ENCODE data around the gene PWP1. TPM values are rescaled to one million over a fixed set of nuclear protein-coding genes. Genes with fewer than 3 reads are reported as not detected.

PWP1 gene
- total and polyA plus RNA-seq, 10 of the 15 experiments (the other 5 are each of a cell fraction or from before 2014, with no cell fraction given), result 42.4 to 283 (median 84.6) TPM

DNA sequence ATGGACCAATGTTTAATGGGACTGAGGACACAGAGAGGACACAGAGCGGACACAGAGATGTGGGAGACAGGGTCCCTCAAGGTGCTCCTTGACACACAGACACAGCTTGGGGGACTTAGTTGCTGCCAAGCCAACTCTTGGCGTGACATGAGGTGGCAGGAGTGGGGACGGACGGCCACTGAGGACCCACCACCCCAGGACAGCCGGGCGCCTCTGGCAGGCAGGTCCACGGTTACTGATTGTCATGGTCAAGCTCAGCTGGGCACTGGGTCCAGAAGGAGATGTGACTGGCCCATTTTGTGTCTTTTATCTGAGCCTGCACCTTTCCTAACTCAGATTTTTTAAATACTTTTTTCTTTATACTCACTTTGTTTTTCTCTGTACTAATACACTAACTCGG, 15.7 kb upstream of the PWP1 start:
- FAIRE-seq (no peak), DNase-seq (ENCODE audit: low read depth, low spot score) (no peak), ATAC-seq (no peak)
- H3K9me3 ChIP-seq (replicated peaks; ENCODE audit: control insufficient read depth, insufficient read depth, low read length), result no peaks in the 10 kb centered on the region
- H3K27ac ChIP-seq (ENCODE audit: control insufficient read depth, insufficient read depth), result no peak overlapping the region
- intact Hi-C loops (cut with micrococcal nuclease; ENCODE audit: unreplicated experiment) (loop anchor here (10.0 kb wide), 1 partner anchor 525 kb away; no protein-coding TSS in a partner anchor), in situ Hi-C loops (cut with MboI) (no loop called here)
- no peaks in the 10 kb centered on the region for H4K20me1 ChIP-seq (ENCODE audit: control insufficient read depth, insufficient read depth)
- H3K27me3 ChIP-seq (replicated peaks in 1 of 2; ENCODE audit: control insufficient read depth in 2 of 2, insufficient read depth in 2 of 2, low read length in 1 of 2), result peaks cover 5% of the 10 kb centered on the region in 2 experiments; a peak in 2 of 4 replicates
- H3K9ac ChIP-seq (ENCODE audit: control insufficient read depth, insufficient read depth, low read length), result no peak overlapping the region
- H3K4me1 ChIP-seq (ENCODE audit: control insufficient read depth, insufficient read depth, low read length), result no peaks in the 10 kb centered on the region
- ChIA-PET RAD21 (ENCODE audit: unreplicated experiment) (no interaction called here), CTCF (interaction anchor here (0.6 to 1.3 kb wide), 5 partner anchors 9 to 1758 kb away, joined by 3 to 4 read pairs (median 3); no protein-coding TSS in a partner anchor), POLR2A (no interaction called here), SMC1A (ENCODE audit: uncharacterized antibody, unreplicated experiment) (no interaction called here)
- H3K79me2 ChIP-seq (ENCODE audit: control insufficient read depth, insufficient read depth, low read length), result no peaks in the 10 kb centered on the region
- H3K4me3 ChIP-seq, result no peak overlapping the region
- no peak overlapping the region for H3K4me2 ChIP-seq (ENCODE audit: control insufficient read depth, insufficient read depth)
- 42% methylated on average over 8 of the region's 8 CpGs for WGBS (ENCODE audit: insufficient coverage, insufficient replicate concordance, low lambda C conversion rate, missing lambda C conversion rate)
- BruUV-seq (replicated peaks), result no TSS peak
- H2AFZ ChIP-seq (ENCODE audit: control insufficient read depth, low read depth, low read length), result no peak overlapping the region
- no peaks in the 10 kb centered on the region for H3K36me3 ChIP-seq (ENCODE audit: control insufficient read depth in 2 of 2, insufficient read depth in 2 of 2, low read length in 1 of 2)
- TF ChIP-seq NR2C1 (IDR thresholded peaks at IDR 0.05), result no peak
- no peak for TF ChIP-seq WRNIP1 (IDR thresholded peaks at IDR 0.05; ENCODE audit: borderline replicate concordance, low read depth, low read length)
- TF ChIP-seq KAT2A (conservative IDR thresholded peaks at IDR 0.05; ENCODE audit: control insufficient read depth, low read depth, low read length), result no peak
- no peak for TF ChIP-seq BRCA1 (IDR thresholded peaks at IDR 0.05; ENCODE audit: low read depth, low read length)
- TF ChIP-seq RAD51 (IDR thresholded peaks at IDR 0.05), result no peak
- TF ChIP-seq BACH1 (IDR thresholded peaks at IDR 0.05; ENCODE audit: borderline replicate concordance), result no peak
- TF ChIP-seq TCF3 (IDR thresholded peaks at IDR 0.05; ENCODE audit: borderline replicate concordance, insufficient read depth, low read depth, low read length), result no peak
- TF ChIP-seq, protein P1, sequence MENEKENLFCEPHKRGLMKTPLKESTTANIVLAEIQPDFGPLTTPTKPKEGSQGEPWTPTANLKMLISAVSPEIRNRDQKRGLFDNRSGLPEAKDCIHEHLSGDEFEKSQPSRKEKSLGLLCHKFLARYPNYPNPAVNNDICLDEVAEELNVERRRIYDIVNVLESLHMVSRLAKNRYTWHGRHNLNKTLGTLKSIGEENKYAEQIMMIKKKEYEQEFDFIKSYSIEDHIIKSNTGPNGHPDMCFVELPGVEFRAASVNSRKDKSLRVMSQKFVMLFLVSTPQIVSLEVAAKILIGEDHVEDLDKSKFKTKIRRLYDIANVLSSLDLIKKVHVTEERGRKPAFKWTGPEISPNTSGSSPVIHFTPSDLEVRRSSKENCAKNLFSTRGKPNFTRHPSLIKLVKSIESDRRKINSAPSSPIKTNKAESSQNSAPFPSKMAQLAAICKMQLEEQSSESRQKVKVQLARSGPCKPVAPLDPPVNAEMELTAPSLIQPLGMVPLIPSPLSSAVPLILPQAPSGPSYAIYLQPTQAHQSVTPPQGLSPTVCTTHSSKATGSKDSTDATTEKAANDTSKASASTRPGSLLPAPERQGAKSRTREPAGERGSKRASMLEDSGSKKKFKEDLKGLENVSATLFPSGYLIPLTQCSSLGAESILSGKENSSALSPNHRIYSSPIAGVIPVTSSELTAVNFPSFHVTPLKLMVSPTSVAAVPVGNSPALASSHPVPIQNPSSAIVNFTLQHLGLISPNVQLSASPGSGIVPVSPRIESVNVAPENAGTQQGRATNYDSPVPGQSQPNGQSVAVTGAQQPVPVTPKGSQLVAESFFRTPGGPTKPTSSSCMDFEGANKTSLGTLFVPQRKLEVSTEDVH (IDR thresholded peaks at IDR 0.05; ENCODE audit: low read depth, partially characterized antibody), result no peak
- TF ChIP-seq, protein P2, sequence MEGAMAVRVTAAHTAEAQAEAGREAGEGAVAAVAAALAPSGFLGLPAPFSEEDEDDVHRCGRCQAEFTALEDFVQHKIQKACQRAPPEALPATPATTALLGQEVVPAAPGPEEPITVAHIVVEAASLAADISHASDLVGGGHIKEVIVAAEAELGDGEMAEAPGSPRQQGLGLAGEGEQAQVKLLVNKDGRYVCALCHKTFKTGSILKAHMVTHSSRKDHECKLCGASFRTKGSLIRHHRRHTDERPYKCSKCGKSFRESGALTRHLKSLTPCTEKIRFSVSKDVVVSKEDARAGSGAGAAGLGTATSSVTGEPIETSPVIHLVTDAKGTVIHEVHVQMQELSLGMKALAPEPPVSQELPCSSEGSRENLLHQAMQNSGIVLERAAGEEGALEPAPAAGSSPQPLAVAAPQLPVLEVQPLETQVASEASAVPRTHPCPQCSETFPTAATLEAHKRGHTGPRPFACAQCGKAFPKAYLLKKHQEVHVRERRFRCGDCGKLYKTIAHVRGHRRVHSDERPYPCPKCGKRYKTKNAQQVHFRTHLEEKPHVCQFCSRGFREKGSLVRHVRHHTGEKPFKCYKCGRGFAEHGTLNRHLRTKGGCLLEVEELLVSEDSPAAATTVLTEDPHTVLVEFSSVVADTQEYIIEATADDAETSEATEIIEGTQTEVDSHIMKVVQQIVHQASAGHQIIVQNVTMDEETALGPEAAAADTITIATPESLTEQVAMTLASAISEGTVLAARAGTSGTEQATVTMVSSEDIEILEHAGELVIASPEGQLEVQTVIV (IDR thresholded peaks at IDR 0.05; ENCODE audit: borderline replicate concordance, partially characterized antibody), result no peak
- no peak for TF ChIP-seq SPI1 (IDR thresholded peaks at IDR 0.05; ENCODE audit: borderline replicate concordance, insufficient read depth, low read depth, low read length)
- no peak for TF ChIP-seq RAD21 (IDR thresholded peaks at IDR 0.05; ENCODE audit: insufficient read depth, low read depth, low read length)
- no peak for TF ChIP-seq POU2F2 (IDR thresholded peaks at IDR 0.05; ENCODE audit: borderline replicate concordance, low read depth, low read length)
- TF ChIP-seq NFYB (IDR thresholded peaks at IDR 0.05; ENCODE audit: insufficient read depth, low read depth, low read length), result no peak
- TF ChIP-seq YBX1 (IDR thresholded peaks at IDR 0.05), result no peak
- TF ChIP-seq ASH2L (IDR thresholded peaks at IDR 0.05; ENCODE audit: borderline replicate concordance, low read depth), result no peak
- no peak for TF ChIP-seq MTA3 (IDR thresholded peaks at IDR 0.05; ENCODE audit: borderline replicate concordance, low read length)

Data from GM12878 (cell line).